Dendritic cell treated with granulocyte-macrophage colony-stimulating factor and Interleukin-4, amounts not matched to agents 40 ng/mL and 50 ng/mL, for 4 days (primary cell): ENCODE data around the gene SCYL1.

ENCODE experiments used
- H3K27ac Mint-ChIP-seq: one replicate; pipeline ENCODE4 v1.8.0; 2022; ENCODE audit warnings: mild to moderate bottlenecking, mixed read lengths
- H3K27me3 Mint-ChIP-seq: one replicate; pipeline ENCODE4 v1.8.0; 2022; ENCODE audit warnings: mild to moderate bottlenecking, mixed read lengths
- H3K36me3 Mint-ChIP-seq: one replicate; pipeline ENCODE4 v1.8.0; 2022; ENCODE audit warnings: low read depth, mixed read lengths
- H3K4me1 Mint-ChIP-seq: one replicate; pipeline ENCODE4 v1.8.0; 2022; ENCODE audit warnings: low read depth, mixed read lengths
- H3K4me3 Mint-ChIP-seq: one replicate; pipeline ENCODE4 v1.8.0; 2022; ENCODE audit warnings: mild to moderate bottlenecking, moderate library complexity, mixed read lengths
- H3K9me3 Mint-ChIP-seq: one replicate; pipeline ENCODE4 v1.8.0; 2022; ENCODE audit warnings: mixed read lengths
- intact Hi-C: fragments of 100-400 bp; cut with micrococcal nuclease; formaldehyde crosslinking; loops from one replicate; pipeline ENCODE4 v1.15.0; 2022

The SCYL1 gene

DNA sequence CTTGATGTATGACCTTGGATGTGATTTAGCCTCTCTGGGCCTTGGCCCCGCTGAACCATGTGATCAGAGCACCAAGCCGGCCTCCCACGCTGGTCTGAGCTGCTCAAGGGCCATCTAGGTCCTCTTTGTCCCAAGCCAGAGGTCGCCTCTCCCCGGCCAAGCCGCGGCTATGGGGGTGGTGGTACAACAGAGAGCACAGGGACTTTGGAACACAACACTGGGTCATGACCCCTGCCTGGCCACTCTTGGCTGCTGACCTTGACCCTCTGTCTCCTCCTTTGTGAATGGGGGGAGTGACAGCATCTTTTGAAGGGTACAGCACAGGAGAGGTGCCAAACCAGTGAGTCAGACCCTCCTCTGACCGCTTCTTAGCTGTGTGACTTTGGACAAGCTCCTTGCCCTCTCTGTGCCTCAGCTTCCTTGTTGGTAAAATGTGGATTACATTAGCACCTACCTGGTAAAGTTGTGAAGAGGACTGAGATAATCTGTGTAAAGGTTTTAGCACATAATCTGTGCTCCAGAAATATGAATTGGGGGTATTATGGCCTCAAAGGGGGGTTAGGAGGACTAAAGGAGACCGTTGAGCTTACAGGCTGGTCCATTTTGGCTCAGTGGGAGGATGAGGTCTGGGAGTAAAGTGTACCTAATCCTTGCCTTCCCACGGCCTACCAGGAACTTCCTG lies 4.7 kb downstream of the SCYL1 start:
- intact Hi-C loops, result no loop called here
- H3K27me3 Mint-ChIP-seq, result no peaks in the 10 kb centered on the region
- H3K9me3 Mint-ChIP-seq, result no peaks in the 10 kb centered on the region
- H3K27ac Mint-ChIP-seq, result no peak overlapping the region
- no peak overlapping the region for H3K4me3 Mint-ChIP-seq
- peaks cover 96% of the 10 kb centered on the region for H3K36me3 Mint-ChIP-seq
- peaks cover 20% of the 10 kb centered on the region for H3K4me1 Mint-ChIP-seq

DNA sequence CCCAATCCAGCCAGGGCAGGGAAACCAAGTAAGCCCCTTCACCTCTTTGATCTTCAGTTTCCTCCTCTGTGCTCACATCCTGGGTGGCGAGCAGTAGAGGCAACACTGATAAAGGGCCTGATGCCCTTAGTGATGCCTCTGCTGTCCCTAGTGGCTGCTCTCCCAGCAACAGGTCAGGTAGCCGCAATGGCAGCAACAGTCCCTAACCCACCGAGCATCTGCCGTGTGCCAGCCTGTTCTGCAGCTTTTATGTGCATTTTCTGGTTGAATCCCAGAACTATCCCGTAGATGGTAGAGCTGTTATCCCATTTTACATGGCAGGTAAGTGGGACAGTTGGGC lies 5.2 kb downstream of the SCYL1 start:
- intact Hi-C loops, result no loop called here
- H3K9me3 Mint-ChIP-seq, result no peaks in the 10 kb centered on the region
- no peak overlapping the region for H3K4me3 Mint-ChIP-seq
- H3K27ac Mint-ChIP-seq, result no peak overlapping the region
- peaks cover 100% of the 10 kb centered on the region for H3K36me3 Mint-ChIP-seq
- H3K4me1 Mint-ChIP-seq, result peaks cover 19% of the 10 kb centered on the region
- no peaks in the 10 kb centered on the region for H3K27me3 Mint-ChIP-seq

DNA sequence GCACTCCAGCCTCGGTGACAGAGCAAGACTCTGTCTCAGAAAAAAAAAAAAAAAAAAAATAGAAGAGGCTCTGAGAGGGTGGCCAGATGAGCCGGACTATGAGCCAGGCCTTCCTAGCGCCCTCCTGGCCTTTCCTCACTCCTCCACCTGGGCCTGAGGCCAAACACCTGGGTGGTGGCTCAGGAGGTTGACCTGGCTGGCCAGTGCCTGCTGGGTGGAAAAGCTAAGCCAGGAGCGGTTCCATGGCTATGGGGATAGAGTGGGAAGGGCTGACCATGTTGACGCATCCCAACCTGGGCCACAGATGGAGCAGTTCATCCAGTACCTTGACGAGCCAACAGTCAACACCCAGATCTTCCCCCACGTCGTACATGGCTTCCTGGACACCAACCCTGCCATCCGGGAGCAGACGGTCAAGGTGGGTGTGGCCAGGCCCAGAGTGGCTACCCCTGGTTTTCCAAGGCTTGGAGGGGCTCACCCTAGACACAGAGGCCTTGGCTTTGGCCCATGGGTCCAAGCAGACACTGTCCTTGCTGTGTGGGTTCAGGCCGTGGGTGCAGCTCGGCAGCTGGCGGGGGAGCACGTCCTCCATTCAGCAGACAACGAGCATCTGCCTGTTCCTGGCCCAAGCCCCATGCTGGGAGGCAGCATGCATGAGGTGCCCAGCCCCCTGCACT lies 7.6 kb downstream of the SCYL1 start:
- H3K4me3 Mint-ChIP-seq, result no peak overlapping the region
- H3K9me3 Mint-ChIP-seq, result no peaks in the 10 kb centered on the region
- H3K4me1 Mint-ChIP-seq, result peaks cover 14% of the 10 kb centered on the region
- no peaks in the 10 kb centered on the region for H3K27me3 Mint-ChIP-seq
- intact Hi-C loops, result no loop called here
- peaks cover 100% of the 10 kb centered on the region for H3K36me3 Mint-ChIP-seq
- no peak overlapping the region for H3K27ac Mint-ChIP-seq

DNA sequence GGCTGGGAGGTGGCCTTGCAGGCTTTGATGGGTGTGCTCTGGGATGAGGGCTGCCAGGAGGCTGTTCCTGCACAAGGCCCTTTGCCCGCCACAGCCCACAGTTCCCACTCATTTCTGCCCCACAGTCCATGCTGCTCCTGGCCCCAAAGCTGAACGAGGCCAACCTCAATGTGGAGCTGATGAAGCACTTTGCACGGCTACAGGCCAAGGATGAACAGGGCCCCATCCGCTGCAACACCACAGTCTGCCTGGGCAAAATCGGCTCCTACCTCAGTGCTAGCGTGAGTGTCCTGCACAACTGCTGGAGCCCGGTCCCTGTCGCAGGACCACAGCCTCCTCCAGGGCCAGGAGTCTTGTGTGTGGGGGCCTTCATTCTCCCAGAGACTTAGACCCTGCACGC lies 10.2 kb downstream of the SCYL1 start:
- no peaks in the 10 kb centered on the region for H3K27me3 Mint-ChIP-seq
- H3K9me3 Mint-ChIP-seq, result no peaks in the 10 kb centered on the region
- intact Hi-C loops, result no loop called here
- no peak overlapping the region for H3K4me3 Mint-ChIP-seq
- no peak overlapping the region for H3K27ac Mint-ChIP-seq
- H3K4me1 Mint-ChIP-seq, result peaks cover 24% of the 10 kb centered on the region
- peaks cover 93% of the 10 kb centered on the region for H3K36me3 Mint-ChIP-seq

GRCh38 chr11:65536412-65537295 lies 11.8 kb downstream of the SCYL1 start:
- Mint-ChIP-seq H3K4me1 (peaks cover 31% of the 10 kb centered on the region), H3K9me3 (no peaks in the 10 kb centered on the region), H3K27ac (no peak overlapping the region), H3K27me3 (no peaks in the 10 kb centered on the region), H3K36me3 (peaks cover 78% of the 10 kb centered on the region), H3K4me3 (no peak overlapping the region)
- intact Hi-C loops, result no loop called here

DNA sequence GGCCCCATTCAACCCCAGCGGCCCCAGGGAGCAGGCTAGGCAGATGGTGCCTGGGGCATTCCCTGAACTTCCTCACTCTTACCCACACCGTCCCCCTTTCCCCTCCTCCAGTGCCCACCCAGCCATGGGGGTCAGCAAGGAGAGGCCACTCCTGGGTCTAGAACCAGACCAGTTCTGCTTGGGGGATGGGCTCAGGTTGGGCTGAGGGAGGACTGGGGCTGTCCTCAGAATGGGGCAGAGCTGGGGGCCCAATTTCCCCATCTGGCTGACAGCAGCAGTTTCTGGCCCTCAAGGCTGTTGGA lies 12.4 kb downstream of the SCYL1 start:
- H3K4me1 Mint-ChIP-seq, result peaks cover 37% of the 10 kb centered on the region
- H3K27me3 Mint-ChIP-seq, result no peaks in the 10 kb centered on the region
- peaks cover 72% of the 10 kb centered on the region for H3K36me3 Mint-ChIP-seq
- no peak overlapping the region for H3K4me3 Mint-ChIP-seq
- no peaks in the 10 kb centered on the region for H3K9me3 Mint-ChIP-seq
- intact Hi-C loops, result no loop called here
- no peak overlapping the region for H3K27ac Mint-ChIP-seq

DNA sequence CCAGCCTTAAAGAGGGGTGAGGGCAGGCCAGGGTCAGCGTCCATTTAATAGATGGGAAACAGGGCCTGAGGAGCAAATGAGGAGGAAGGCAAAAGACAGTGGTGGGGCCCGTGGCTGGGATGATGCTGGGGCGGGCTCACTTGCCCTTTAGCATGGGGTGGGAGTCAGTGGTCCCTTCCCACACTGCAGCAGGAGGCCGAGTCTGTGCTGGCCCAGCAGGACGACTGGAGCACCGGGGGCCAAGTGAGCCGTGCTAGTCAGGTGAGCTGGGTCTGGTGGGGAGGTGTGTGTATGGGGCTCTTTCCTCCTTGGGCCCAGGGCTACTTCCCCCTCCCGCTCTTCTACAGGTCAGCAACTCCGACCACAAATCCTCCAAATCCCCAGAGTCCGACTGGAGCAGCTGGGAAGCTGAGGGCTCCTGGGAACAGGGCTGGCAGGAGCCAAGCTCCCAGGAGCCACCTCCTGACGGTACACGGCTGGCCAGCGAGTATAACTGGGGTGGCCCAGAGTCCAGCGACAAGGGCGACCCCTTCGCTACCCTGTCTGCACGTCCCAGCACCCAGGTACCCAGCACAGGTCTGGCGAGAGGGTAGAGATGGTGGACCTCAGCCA lies 12.8 kb downstream of the SCYL1 start:
- Mint-ChIP-seq H3K27ac (no peak overlapping the region), H3K4me1 (peaks cover 41% of the 10 kb centered on the region)

GRCh38 chr11:65538232-65538914 lies 13.5 kb downstream of the SCYL1 start:
- Mint-ChIP-seq H3K27me3 (no peaks in the 10 kb centered on the region), H3K4me3 (peak overlapping the region; percentile 9), H3K9me3 (no peaks in the 10 kb centered on the region), H3K4me1 (peaks cover 44% of the 10 kb centered on the region), H3K36me3 (peaks cover 61% of the 10 kb centered on the region), H3K27ac (no peak overlapping the region)
- intact Hi-C loops, result no loop called here

More for the DNA sequence above, 12.8 kb downstream of the SCYL1 start:
- H3K27me3 Mint-ChIP-seq, result no peaks in the 10 kb centered on the region
- H3K9me3 Mint-ChIP-seq, result no peaks in the 10 kb centered on the region
- no peak overlapping the region for H3K4me3 Mint-ChIP-seq
- intact Hi-C loops, result no loop called here
- H3K36me3 Mint-ChIP-seq, result peaks cover 67% of the 10 kb centered on the region

GRCh38 chr11:65538915-65539743 lies 14.2 kb downstream of the SCYL1 start:
- peak overlapping the region; percentile 75 for H3K4me3 Mint-ChIP-seq
- peak overlapping the region; percentile 89 for H3K27ac Mint-ChIP-seq
- H3K27me3 Mint-ChIP-seq, result no peaks in the 10 kb centered on the region
- intact Hi-C loops, result no loop called here
- peaks cover 48% of the 10 kb centered on the region for H3K4me1 Mint-ChIP-seq
- no peaks in the 10 kb centered on the region for H3K9me3 Mint-ChIP-seq
- H3K36me3 Mint-ChIP-seq, result peaks cover 53% of the 10 kb centered on the region

DNA sequence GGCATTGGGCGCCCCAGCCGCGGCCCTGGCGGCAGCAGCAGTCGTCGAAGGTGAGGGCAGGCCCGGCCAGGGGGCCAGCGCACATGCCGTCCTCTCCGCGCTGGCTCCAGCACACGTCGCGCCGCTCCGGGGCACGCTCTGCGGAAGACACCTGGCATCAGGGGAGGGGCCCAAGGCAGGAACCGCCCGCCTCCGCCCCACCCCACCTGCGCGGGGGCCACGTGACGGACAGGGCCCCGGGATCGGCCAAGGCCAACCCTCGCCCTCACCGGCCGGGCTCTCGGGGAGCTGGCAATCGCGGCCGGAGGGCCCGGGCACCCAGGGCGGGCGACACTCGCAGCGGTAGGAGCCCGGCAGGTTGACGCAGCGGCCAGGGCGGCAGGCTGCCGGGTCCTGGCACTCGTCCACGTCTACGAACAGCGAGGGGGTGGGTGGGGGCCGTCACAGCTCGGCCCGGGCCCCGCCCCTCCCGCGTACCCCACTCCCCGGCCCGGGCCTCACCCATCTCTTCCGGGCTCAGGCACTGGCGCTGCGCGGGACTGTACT lies 14.9 kb downstream of the SCYL1 start:
- H3K36me3 Mint-ChIP-seq, result peaks cover 46% of the 10 kb centered on the region
- H3K4me1 Mint-ChIP-seq, result peaks cover 55% of the 10 kb centered on the region
- intact Hi-C loops, result loop anchor here (1.0 kb wide), 3 partner anchors 30 to 74 kb away; partner anchors contain the start of genes MAP3K11 and ZNRD2
- H3K27ac Mint-ChIP-seq, result peak overlapping the region; percentile 89
- no peaks in the 10 kb centered on the region for H3K27me3 Mint-ChIP-seq
- H3K9me3 Mint-ChIP-seq, result no peaks in the 10 kb centered on the region
- peak overlapping the region; percentile 75 for H3K4me3 Mint-ChIP-seq

DNA sequence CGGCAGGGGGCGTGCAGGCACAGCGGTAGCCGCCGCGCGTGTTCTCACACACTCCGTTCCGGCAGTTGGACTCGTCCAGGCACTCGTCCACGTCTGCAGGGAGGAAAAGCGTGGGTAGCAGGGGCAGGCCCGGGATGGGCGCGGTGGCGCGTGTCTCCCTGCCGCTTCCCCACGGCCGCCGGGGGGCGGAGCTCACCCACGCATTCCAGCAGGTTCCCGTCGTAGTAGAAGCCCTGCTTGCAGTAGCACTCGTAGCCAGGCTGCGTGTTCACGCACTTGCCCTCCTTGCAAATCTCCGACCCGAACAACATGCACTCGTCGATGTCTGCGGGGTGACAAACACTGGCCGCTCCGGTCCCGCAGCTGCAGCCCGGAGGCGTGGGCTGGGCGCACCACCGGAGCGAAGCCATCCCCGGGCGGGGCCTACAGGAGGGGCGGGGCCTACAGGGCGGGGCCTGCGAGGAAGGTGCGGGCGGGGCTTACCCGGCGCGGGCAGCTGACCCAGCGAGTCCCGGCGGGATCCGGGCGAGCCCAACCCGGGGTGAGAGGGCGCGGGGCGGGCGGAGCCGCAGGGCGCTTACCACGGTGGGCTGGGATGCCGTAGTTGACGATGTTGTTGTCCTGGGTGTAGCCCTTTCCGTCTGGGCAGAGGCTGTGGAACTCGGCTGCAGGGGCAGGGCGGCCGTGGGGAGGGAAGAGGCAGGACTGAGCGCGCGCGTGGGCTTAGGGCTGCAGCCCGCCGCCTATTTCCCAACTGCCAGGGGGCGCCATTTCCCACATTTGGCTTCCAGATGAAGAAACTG lies 15.6 kb downstream of the SCYL1 start:
- peak overlapping the region; percentile 75 for H3K4me3 Mint-ChIP-seq
- intact Hi-C loops, result loop anchor here (1.0 kb wide), 3 partner anchors 30 to 74 kb away; partner anchors contain the start of genes MAP3K11 and ZNRD2
- H3K36me3 Mint-ChIP-seq, result peaks cover 39% of the 10 kb centered on the region
- peaks cover 6% of the 10 kb centered on the region for H3K27me3 Mint-ChIP-seq
- peak overlapping the region; percentile 89 for H3K27ac Mint-ChIP-seq
- peaks cover 62% of the 10 kb centered on the region for H3K4me1 Mint-ChIP-seq
- H3K9me3 Mint-ChIP-seq, result no peaks in the 10 kb centered on the region
